SK-N-SH treated with all-trans-retinoic acid at 6 μM for 48 hours (cell line): ENCODE data around the gene LMAN1L.

ENCODE experiments used
- ATAC-seq: fragments of 200-7000 bp; cut with Tn5 transposase; 3 replicates; pipeline ENCODE4 v1.9.1; 2020; ENCODE audit warnings: mild to moderate bottlenecking, moderate library complexity
- ARNTL ChIP-seq: fragments of 450-650 bp; formaldehyde crosslinking; IDR thresholded peaks from 2 replicates; pipeline ENCODE4 v1.5.0; 2020; ENCODE audit warnings: low read depth, mild to moderate bottlenecking, moderate library complexity, borderline replicate concordance
- BACH2 ChIP-seq: fragments of 250-450 bp; sonication (Bioruptor Pico); IDR thresholded peaks from 2 replicates; pipeline ENCODE4 v1.9.0; 2021; ENCODE audit warnings: mild to moderate bottlenecking, borderline replicate concordance
- CREB5 ChIP-seq: fragments of 250-450 bp; sonication (Bioruptor Pico); IDR thresholded peaks from 2 replicates; pipeline ENCODE4 v1.5.1; 2020; ENCODE audit warnings: low read depth, mild to moderate bottlenecking, moderate library complexity
- CSDC2 ChIP-seq: fragments of 250-450 bp; sonication (Bioruptor Pico); IDR thresholded peaks from 2 replicates; pipeline ENCODE4 v1.5.0; 2020; ENCODE audit warnings: mild to moderate bottlenecking, moderate library complexity
- ESRRG ChIP-seq: fragments of 250-450 bp; sonication (Bioruptor Pico); IDR thresholded peaks from 2 replicates; pipeline ENCODE4 v1.6.1; 2021; ENCODE audit warnings: mild to moderate bottlenecking
- GLIS3 ChIP-seq: fragments of 250-450 bp; sonication (Bioruptor Pico); IDR thresholded peaks from 2 replicates; pipeline ENCODE4 v1.5.0; 2020; ENCODE audit warnings: mild to moderate bottlenecking, moderate library complexity
- ISL1 ChIP-seq: fragments of 250-450 bp; sonication (Bioruptor Pico); IDR thresholded peaks from 2 replicates; pipeline ENCODE4 v2.1.2; 2022; ENCODE audit warnings: mild to moderate bottlenecking, moderate library complexity
- OSR1 ChIP-seq: fragments of 250-450 bp; sonication (Bioruptor Pico); IDR thresholded peaks from 2 replicates; pipeline ENCODE4 v1.8.0; 2022; ENCODE audit warnings: moderate library complexity, mild to moderate bottlenecking, inconsistent platforms
- PPARA ChIP-seq: fragments of 250-450 bp; sonication (Bioruptor Pico); IDR thresholded peaks from 2 replicates; pipeline ENCODE4 v1.5.0; 2020; ENCODE audit warnings: mild to moderate bottlenecking, borderline replicate concordance
- RARB ChIP-seq: fragments of 250-450 bp; sonication (Bioruptor Pico); IDR thresholded peaks from 2 replicates; pipeline ENCODE4 v1.8.0; 2021; ENCODE audit warnings: mild to moderate bottlenecking, moderate library complexity
- SNAI2 ChIP-seq: fragments of 250-450 bp; sonication (Bioruptor Pico); IDR thresholded peaks from 2 replicates; pipeline ENCODE4 v1.5.0; 2020; ENCODE audit warnings: mild to moderate bottlenecking, moderate library complexity
- TCF4 ChIP-seq: fragments of 250-450 bp; sonication (Bioruptor Pico); IDR thresholded peaks from 2 replicates; pipeline ENCODE4 v1.8.0; 2021; ENCODE audit warnings: mild to moderate bottlenecking, moderate library complexity, borderline replicate concordance
- ZFP3 ChIP-seq: fragments of 250-450 bp; sonication (Bioruptor Pico); IDR thresholded peaks from 2 replicates; pipeline ENCODE4 v1.5.0; 2020; ENCODE audit warnings: mild to moderate bottlenecking, moderate library complexity
- ZFP30 ChIP-seq: fragments of 450-650 bp; formaldehyde crosslinking; IDR thresholded peaks from 2 replicates; pipeline ENCODE4 v1.5.0; 2022; ENCODE audit warnings: mild to moderate bottlenecking, moderate library complexity
- ZNF565 ChIP-seq: fragments of 450-650 bp; formaldehyde crosslinking; conservative IDR thresholded peaks from 2 replicates; pipeline ENCODE4 v1.5.0; 2020; ENCODE audit warnings: low read depth, mild to moderate bottlenecking, moderate library complexity
- ZNF8 ChIP-seq: fragments of 450-650 bp; formaldehyde crosslinking; IDR thresholded peaks from 2 replicates; pipeline ENCODE4 v1.5.0; 2020; ENCODE audit warnings: mild to moderate bottlenecking, moderate library complexity
- TF ChIP-seq, protein P1 (sequence below): fragments of 250-450 bp; sonication (Bioruptor Pico); IDR thresholded peaks from 2 replicates; pipeline ENCODE4 v1.8.0; 2020; ENCODE audit warnings: mild to moderate bottlenecking, moderate library complexity, borderline replicate concordance
- TF ChIP-seq, protein P2 (sequence below): fragments of 250-450 bp; sonication (Bioruptor Pico); IDR thresholded peaks from 2 replicates; pipeline ENCODE4 v1.5.1; 2021; ENCODE audit warnings: mild to moderate bottlenecking, moderate library complexity
- TF ChIP-seq, protein P3 (sequence below): fragments of 250-450 bp; sonication (Bioruptor Pico); IDR thresholded peaks from 2 replicates; pipeline ENCODE4 v1.8.0; 2021; ENCODE audit warnings: low read depth, mild to moderate bottlenecking, moderate library complexity, borderline replicate concordance
- TF ChIP-seq, protein P4 (sequence below): fragments of 250-450 bp; sonication (Bioruptor Pico); IDR thresholded peaks from 2 replicates; pipeline ENCODE4 v1.5.0; 2020; ENCODE audit warnings: mild to moderate bottlenecking, moderate library complexity

The LMAN1L gene

GRCh38 chr15:74865316-74865715 lies 52.7 kb downstream of the LMAN1L start:
- TF ChIP-seq TCF4 (CRISPR knock-in tag) = no peak
- no peak for TF ChIP-seq OSR1 (CRISPR knock-in tag)
- TF ChIP-seq GLIS3 (CRISPR knock-in tag) = no peak
- TF ChIP-seq, all 23 proteins: peak for 0
- no peak for ATAC-seq

DNA sequence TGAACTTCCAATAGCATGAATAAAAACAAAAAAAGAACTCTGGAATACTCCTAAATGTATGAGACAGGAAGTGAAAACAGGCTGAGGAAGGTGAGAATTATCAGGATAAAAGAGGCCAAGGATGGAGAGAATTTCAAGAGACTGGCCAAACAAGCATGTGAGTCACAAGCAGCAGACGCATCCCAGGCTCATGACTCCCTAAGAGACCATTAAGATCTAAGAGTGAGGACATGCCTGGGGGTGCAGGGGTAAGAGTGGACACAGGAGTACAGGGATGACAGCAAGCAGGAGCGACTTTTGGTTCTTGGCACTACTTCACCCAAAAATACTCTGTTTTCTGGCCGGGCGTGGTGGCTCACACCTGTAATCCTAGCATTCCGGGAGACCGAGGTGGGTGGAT lies 53.5 kb downstream of the LMAN1L start:
- TF ChIP-seq CSDC2 (CRISPR knock-in tag) = no peak
- TF ChIP-seq, protein P1, sequence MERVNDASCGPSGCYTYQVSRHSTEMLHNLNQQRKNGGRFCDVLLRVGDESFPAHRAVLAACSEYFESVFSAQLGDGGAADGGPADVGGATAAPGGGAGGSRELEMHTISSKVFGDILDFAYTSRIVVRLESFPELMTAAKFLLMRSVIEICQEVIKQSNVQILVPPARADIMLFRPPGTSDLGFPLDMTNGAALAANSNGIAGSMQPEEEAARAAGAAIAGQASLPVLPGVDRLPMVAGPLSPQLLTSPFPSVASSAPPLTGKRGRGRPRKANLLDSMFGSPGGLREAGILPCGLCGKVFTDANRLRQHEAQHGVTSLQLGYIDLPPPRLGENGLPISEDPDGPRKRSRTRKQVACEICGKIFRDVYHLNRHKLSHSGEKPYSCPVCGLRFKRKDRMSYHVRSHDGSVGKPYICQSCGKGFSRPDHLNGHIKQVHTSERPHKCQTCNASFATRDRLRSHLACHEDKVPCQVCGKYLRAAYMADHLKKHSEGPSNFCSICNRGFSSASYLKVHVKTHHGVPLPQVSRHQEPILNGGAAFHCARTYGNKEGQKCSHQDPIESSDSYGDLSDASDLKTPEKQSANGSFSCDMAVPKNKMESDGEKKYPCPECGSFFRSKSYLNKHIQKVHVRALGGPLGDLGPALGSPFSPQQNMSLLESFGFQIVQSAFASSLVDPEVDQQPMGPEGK = no peak
- TF ChIP-seq ZNF565 (CRISPR knock-in tag) = no peak
- TF ChIP-seq, protein P2, sequence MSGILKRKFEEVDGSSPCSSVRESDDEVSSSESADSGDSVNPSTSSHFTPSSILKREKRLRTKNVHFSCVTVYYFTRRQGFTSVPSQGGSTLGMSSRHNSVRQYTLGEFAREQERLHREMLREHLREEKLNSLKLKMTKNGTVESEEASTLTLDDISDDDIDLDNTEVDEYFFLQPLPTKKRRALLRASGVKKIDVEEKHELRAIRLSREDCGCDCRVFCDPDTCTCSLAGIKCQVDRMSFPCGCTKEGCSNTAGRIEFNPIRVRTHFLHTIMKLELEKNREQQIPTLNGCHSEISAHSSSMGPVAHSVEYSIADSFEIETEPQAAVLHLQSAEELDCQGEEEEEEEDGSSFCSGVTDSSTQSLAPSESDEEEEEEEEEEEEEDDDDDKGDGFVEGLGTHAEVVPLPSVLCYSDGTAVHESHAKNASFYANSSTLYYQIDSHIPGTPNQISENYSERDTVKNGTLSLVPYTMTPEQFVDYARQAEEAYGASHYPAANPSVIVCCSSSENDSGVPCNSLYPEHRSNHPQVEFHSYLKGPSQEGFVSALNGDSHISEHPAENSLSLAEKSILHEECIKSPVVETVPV (CRISPR knock-in tag) = no peak
- TF ChIP-seq ZFP3 (CRISPR knock-in tag) = no peak
- TF ChIP-seq TCF4 (CRISPR knock-in tag) = no peak
- no peak for TF ChIP-seq CREB5 (CRISPR knock-in tag)
- no peak for TF ChIP-seq SNAI2 (CRISPR knock-in tag)
- no peak for TF ChIP-seq PPARA (CRISPR knock-in tag)
- TF ChIP-seq, protein P3, sequence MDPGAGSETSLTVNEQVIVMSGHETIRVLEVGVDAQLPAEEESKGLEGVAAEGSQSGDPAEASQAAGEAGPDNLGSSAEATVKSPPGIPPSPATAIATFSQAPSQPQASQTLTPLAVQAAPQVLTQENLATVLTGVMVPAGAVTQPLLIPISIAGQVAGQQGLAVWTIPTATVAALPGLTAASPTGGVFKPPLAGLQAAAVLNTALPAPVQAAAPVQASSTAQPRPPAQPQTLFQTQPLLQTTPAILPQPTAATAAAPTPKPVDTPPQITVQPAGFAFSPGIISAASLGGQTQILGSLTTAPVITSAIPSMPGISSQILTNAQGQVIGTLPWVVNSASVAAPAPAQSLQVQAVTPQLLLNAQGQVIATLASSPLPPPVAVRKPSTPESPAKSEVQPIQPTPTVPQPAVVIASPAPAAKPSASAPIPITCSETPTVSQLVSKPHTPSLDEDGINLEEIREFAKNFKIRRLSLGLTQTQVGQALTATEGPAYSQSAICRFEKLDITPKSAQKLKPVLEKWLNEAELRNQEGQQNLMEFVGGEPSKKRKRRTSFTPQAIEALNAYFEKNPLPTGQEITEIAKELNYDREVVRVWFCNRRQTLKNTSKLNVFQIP = no peak
- TF ChIP-seq, protein P4, sequence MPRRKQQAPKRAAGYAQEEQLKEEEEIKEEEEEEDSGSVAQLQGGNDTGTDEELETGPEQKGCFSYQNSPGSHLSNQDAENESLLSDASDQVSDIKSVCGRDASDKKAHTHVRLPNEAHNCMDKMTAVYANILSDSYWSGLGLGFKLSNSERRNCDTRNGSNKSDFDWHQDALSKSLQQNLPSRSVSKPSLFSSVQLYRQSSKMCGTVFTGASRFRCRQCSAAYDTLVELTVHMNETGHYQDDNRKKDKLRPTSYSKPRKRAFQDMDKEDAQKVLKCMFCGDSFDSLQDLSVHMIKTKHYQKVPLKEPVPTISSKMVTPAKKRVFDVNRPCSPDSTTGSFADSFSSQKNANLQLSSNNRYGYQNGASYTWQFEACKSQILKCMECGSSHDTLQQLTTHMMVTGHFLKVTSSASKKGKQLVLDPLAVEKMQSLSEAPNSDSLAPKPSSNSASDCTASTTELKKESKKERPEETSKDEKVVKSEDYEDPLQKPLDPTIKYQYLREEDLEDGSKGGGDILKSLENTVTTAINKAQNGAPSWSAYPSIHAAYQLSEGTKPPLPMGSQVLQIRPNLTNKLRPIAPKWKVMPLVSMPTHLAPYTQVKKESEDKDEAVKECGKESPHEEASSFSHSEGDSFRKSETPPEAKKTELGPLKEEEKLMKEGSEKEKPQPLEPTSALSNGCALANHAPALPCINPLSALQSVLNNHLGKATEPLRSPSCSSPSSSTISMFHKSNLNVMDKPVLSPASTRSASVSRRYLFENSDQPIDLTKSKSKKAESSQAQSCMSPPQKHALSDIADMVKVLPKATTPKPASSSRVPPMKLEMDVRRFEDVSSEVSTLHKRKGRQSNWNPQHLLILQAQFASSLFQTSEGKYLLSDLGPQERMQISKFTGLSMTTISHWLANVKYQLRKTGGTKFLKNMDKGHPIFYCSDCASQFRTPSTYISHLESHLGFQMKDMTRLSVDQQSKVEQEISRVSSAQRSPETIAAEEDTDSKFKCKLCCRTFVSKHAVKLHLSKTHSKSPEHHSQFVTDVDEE (CRISPR knock-in tag) = no peak
- no peak for TF ChIP-seq ZFP30
- no peak for TF ChIP-seq ESRRG (CRISPR knock-in tag)
- TF ChIP-seq BACH2 (CRISPR knock-in tag) = no peak
- no peak for TF ChIP-seq ZNF8 (CRISPR knock-in tag)
- peak; percentile 70 for ATAC-seq

- ATAC-seq = no peak
- TF ChIP-seq ZNF8 (CRISPR knock-in tag) (no peak), ARNTL (CRISPR knock-in tag) (no peak), SNAI2 (CRISPR knock-in tag) (no peak), ZFP30 (no peak), ZNF565 (CRISPR knock-in tag) (no peak), CSDC2 (CRISPR knock-in tag) (no peak), CREB5 (CRISPR knock-in tag) (no peak), ESRRG (CRISPR knock-in tag) (no peak), ISL1 (CRISPR knock-in tag) (no peak), OSR1 (CRISPR knock-in tag) (no peak), RARB (CRISPR knock-in tag) (no peak)
- TF ChIP-seq, protein P2 (CRISPR knock-in tag) = no peak
Observed at GRCh38 chr15:74867466-74868038, 54.9 kb downstream of the LMAN1L start.
